ENCODE data around the gene CORT. TPM values are rescaled to one million over a fixed set of nuclear protein-coding genes. Genes with fewer than 3 reads are reported as not detected.
"Not testable (repeated sequence)": the region's sequence is repeated elsewhere in the genome, so short reads cannot be mapped to it uniquely, and the experiment has no call there.

The CORT gene
- total and polyA plus RNA-seq, 12 donors, result 0.13 to 0.66 (median 0.36) TPM; not detected in 7

- no peak for TF ChIP-seq CTCF (IDR thresholded peaks at IDR 0.05)
- DNase-seq (peak; percentile 16 to 17), ATAC-seq (peak in 3 of 8 donors; percentile 50 to 56 (median 55))
- Histone ChIP-seq H3K4me1 (peaks cover 0 to 4% (median 0%) of the 10 kb centered on the region in 9 donors), H3K27ac (peak overlapping the region in 1 of 10 donors; percentile 1), H3K36me3 (peaks cover 0 to 28% (median 13%) of the 10 kb centered on the region in 9 donors), H3K27me3 (no peaks in the 10 kb centered on the region), H3K9me3 (no peaks in the 10 kb centered on the region), H3K4me3 (no peak overlapping the region)
- intact Hi-C loops (cut with DNase I), result no loop called here
- WGBS, 2 donors, result 56 to 69% methylated on average over 9 of the region's 9 CpGs
Observed at GRCh38 chr1:10424034-10424433, 25.8 kb upstream of the CORT start.

- H3K4me1 ChIP-seq, result peaks cover 0 to 8% (median 2%) of the 10 kb centered on the region in 9 donors
- H3K27me3 ChIP-seq, result no peaks in the 10 kb centered on the region
- peaks cover 0 to 22% (median 9%) of the 10 kb centered on the region in 9 donors for H3K36me3 ChIP-seq
- intact Hi-C loops (cut with DNase I), result loop anchor here in 4 of 10 donors (5.0 kb wide), 2 partner anchors 47 to 797 kb away; no protein-coding TSS in a partner anchor
- no peak for ATAC-seq
- no peak overlapping the region for H3K27ac ChIP-seq
- no peak for TF ChIP-seq CTCF (IDR thresholded peaks at IDR 0.05)
- no peak overlapping the region for H3K4me3 ChIP-seq
- 83 to 91% methylated on average over 8 of the region's 8 CpGs for WGBS, 2 donors
- no peaks in the 10 kb centered on the region for H3K9me3 ChIP-seq
- DNase-seq, result no peak
Observed at GRCh38 chr1:10424651-10425050, 25.2 kb upstream of the CORT start.

GRCh38 chr1:10425826-10426534 lies 23.9 kb upstream of the CORT start:
- not testable (repeated sequence) for H3K27ac ChIP-seq, H3K4me3 ChIP-seq, H3K9me3 ChIP-seq, H3K36me3 ChIP-seq, H3K27me3 ChIP-seq, DNase-seq, ATAC-seq
- 88 to 92% methylated on average over 19 to 21 of the region's 21 CpGs for WGBS, 2 donors
- H3K4me1 ChIP-seq, result peaks cover 0 to 14% (median 7%) of the 10 kb centered on the region in 9 donors
- intact Hi-C loops (cut with DNase I), result loop anchor here in 4 of 10 donors (5.0 kb wide), 2 partner anchors 49 to 799 kb away; no protein-coding TSS in a partner anchor

DNA sequence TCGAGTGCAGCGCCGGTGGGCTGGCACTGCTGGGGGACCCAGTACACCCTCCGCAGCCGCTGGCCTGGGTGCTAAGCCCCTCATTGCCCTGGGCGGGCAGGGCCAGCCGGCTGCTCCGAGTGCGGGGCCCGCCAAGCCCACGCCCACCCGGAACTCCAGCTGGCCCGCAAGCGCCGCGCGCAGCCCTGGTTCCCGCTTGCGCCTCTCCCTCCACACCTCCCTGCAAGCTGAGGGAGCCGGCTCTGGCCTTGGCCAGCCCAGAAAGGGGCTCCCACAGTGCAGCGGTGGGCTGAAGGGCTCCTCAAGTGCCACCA lies 23.3 kb upstream of the CORT start:
- not testable (repeated sequence) for H3K27ac ChIP-seq, H3K9me3 ChIP-seq, H3K27me3 ChIP-seq, DNase-seq, ATAC-seq, H3K36me3 ChIP-seq, H3K4me3 ChIP-seq
- peaks cover 0 to 19% (median 11%) of the 10 kb centered on the region in 9 donors for H3K4me1 ChIP-seq
- intact Hi-C loops (cut with DNase I), result loop anchor here in 4 of 10 donors (5.0 kb wide), 2 partner anchors 49 to 799 kb away; no protein-coding TSS in a partner anchor
- 93% methylated on average over 21 of the region's 21 CpGs; no CpG with 5 or more reads in 1 of the 2 donors for WGBS, 2 donors

DNA sequence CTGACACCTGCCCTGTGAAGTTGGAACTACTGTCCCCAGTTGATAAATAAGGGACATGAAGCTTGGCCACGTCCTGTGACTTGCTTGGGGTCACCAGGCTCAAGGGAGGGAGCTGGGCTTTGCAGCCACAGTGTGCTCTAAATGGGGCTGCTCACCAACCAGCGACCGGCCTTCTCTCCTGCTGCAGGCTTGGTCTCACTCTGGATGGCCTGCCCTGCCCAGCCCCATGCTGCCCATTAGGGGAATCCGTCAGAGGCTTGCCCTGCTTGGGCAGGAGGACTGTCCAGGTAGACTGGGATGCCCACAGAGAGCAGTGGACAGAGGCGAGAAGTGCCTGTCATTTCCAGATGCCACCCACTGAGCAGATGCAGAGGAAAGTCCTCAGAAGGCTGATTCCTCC lies 20.8 kb upstream of the CORT start:
- Histone ChIP-seq H3K27me3 (no peaks in the 10 kb centered on the region), H3K4me1 (peaks cover 0 to 19% (median 13%) of the 10 kb centered on the region in 9 donors), H3K27ac (no peak overlapping the region), H3K4me3 (no peak overlapping the region), H3K36me3 (no peaks in the 10 kb centered on the region), H3K9me3 (no peaks in the 10 kb centered on the region)
- intact Hi-C loops (cut with DNase I), result loop anchor here (1.0 to 5.0 kb wide), 6 partner anchors 51 to 802 kb away; no protein-coding TSS in a partner anchor
- WGBS, 2 donors, result 85 to 87% methylated on average over 5 of the region's 5 CpGs
- no peak for DNase-seq
- TF ChIP-seq CTCF (IDR thresholded peaks at IDR 0.05), result no peak
- ATAC-seq, result no peak
